OCI-LY1 (cell line): Measurements from ENCODE around the gene RALGAPB.

Experiments used
- H2AFZ ChIP-seq: fragments of 200-600 bp; sonication (generic), shearing (Covaris generic); 2 replicates; pipeline ENCODE4 v1.6.0; 2014; ENCODE audit warnings: antibody characterized with exemption, mild to moderate bottlenecking, low read length
- H3F3A ChIP-seq: fragments of 200-600 bp; sonication (generic), shearing (Covaris generic); 2 replicates; pipeline ENCODE4 v1.6.0; 2014; ENCODE audit warnings: mild to moderate bottlenecking, antibody characterized with exemption, low read length, moderate library complexity; ENCODE audit not compliant: insufficient read depth
- H3K27ac ChIP-seq: fragments of 200-600 bp; sonication (generic); 2 replicates; pipeline ENCODE4 v1.5.1; 2014; ENCODE audit warnings: low read length, mixed run types, mild to moderate bottlenecking, low read depth; ENCODE audit not compliant: poor library complexity, severe bottlenecking
- H3K27me3 ChIP-seq: fragments of 200-600 bp; sonication (generic); 2 replicates; pipeline ENCODE4 v1.6.0; 2014; ENCODE audit warnings: antibody characterized with exemption, mild to moderate bottlenecking, low read length, moderate library complexity; ENCODE audit not compliant: insufficient read depth
- H3K36me3 ChIP-seq: fragments of 200-600 bp; sonication (generic); 2 replicates; pipeline ENCODE4 v1.6.1; 2014; ENCODE audit warnings: mild to moderate bottlenecking, antibody characterized with exemption, low read length, moderate library complexity, mixed read lengths; ENCODE audit not compliant: insufficient read depth
- H3K4me1 ChIP-seq: fragments of 200-600 bp; sonication (generic); 2 replicates; pipeline ENCODE4 v1.5.1; 2014; ENCODE audit warnings: mild to moderate bottlenecking, low read length, moderate library complexity; ENCODE audit not compliant: insufficient read depth, severe bottlenecking
- H3K4me2 ChIP-seq: fragments of 200-600 bp; sonication (generic), shearing (Covaris generic); 2 replicates; pipeline ENCODE4 v1.6.1; 2014; ENCODE audit warnings: low read length
- H3K4me3 ChIP-seq: fragments of 200-600 bp; sonication (generic); 2 replicates; pipeline ENCODE4 v1.5.1; 2014; ENCODE audit warnings: low read length, low read depth, mild to moderate bottlenecking, mixed read lengths; ENCODE audit not compliant: poor library complexity, severe bottlenecking
- H3K79me2 ChIP-seq: fragments of 200-600 bp; shearing (Covaris generic); 2 replicates; pipeline ENCODE4 v1.6.1; 2016; ENCODE audit warnings: mixed run types, low read length, mixed read lengths; ENCODE audit not compliant: insufficient read depth
- H3K9ac ChIP-seq: fragments of 200-600 bp; sonication (generic), shearing (Covaris generic); 2 replicates; pipeline ENCODE4 v1.6.1; 2014; ENCODE audit warnings: mild to moderate bottlenecking, low read length, mixed read lengths
- H3K9me2 ChIP-seq: fragments of 200-600 bp; sonication (generic), shearing (Covaris generic); 2 replicates; pipeline ENCODE4 v1.6.1; 2014; ENCODE audit warnings: low read depth, mild to moderate bottlenecking, low read length, mixed read lengths
- H3K9me3 ChIP-seq: fragments of 200-600 bp; shearing (Covaris generic); 2 replicates; pipeline ENCODE4 v1.6.1; 2014; ENCODE audit warnings: low read length, mixed read lengths
- H4K20me1 ChIP-seq: fragments of 200-600 bp; sonication (generic), shearing (Covaris generic); 2 replicates; pipeline ENCODE4 v1.6.0; 2016; ENCODE audit warnings: mild to moderate bottlenecking, low read length; ENCODE audit not compliant: insufficient read depth
- EZH2 ChIP-seq: fragments of 200-600 bp; sonication (generic), shearing (Covaris generic); IDR thresholded peaks from 2 replicates; pipeline ENCODE4 v1.8.0; 2017; ENCODE audit warnings: borderline replicate concordance, mixed run types, mild to moderate bottlenecking, antibody characterized with exemption, low read length, moderate library complexity, mixed read lengths
- TF ChIP-seq, protein P1 (sequence below): fragments of 200-600 bp; sonication (generic), shearing (Covaris generic); IDR thresholded peaks from 2 replicates; pipeline ENCODE4 v1.5.1; 2017; ENCODE audit warnings: mild to moderate bottlenecking, antibody characterized with exemption, low read length, moderate library complexity, mixed read lengths

RALGAPB gene

DNA sequence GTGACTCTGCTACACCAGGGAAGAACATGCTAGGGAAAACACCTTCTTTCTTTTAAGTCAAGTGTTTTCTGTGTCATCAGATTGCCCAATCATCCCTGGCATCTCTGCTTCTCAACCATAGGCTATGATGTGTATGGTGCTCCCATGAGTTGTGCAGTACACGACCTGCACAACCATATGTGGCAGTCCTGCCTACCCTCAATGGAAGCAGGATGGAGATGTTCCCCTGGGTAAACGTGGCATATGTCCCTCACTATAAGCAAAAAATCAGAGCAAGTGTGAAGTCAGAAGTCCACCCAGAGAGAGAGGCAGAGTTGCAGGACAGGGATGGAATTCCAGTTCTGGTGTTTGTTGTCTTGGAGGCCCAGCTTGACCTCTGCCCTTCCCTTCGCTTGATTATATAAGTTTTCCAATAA lies 27.3 kb upstream of the RALGAPB start:
- Histone ChIP-seq H4K20me1 (no peaks in the 10 kb centered on the region), H3K4me1 (peaks cover 16% of the 10 kb centered on the region), H3K27me3 (no peaks in the 10 kb centered on the region), H3K9me2 (no peaks in the 10 kb centered on the region), H3K9me3 (no peaks in the 10 kb centered on the region), H3K79me2 (peaks cover 5% of the 10 kb centered on the region; the same call in 1 of the 2 replicates), H3K4me3 (no peak overlapping the region), H3K27ac (no peak overlapping the region), H3F3A (no peaks in the 10 kb centered on the region), H3K36me3 (peaks cover 22% of the 10 kb centered on the region; the same call in 1 of the 2 replicates), H3K9ac (no peak overlapping the region), H2AFZ (no peak overlapping the region), H3K4me2 (no peak overlapping the region)
- TF ChIP-seq EZH2 = no peak
- TF ChIP-seq, protein P1, sequence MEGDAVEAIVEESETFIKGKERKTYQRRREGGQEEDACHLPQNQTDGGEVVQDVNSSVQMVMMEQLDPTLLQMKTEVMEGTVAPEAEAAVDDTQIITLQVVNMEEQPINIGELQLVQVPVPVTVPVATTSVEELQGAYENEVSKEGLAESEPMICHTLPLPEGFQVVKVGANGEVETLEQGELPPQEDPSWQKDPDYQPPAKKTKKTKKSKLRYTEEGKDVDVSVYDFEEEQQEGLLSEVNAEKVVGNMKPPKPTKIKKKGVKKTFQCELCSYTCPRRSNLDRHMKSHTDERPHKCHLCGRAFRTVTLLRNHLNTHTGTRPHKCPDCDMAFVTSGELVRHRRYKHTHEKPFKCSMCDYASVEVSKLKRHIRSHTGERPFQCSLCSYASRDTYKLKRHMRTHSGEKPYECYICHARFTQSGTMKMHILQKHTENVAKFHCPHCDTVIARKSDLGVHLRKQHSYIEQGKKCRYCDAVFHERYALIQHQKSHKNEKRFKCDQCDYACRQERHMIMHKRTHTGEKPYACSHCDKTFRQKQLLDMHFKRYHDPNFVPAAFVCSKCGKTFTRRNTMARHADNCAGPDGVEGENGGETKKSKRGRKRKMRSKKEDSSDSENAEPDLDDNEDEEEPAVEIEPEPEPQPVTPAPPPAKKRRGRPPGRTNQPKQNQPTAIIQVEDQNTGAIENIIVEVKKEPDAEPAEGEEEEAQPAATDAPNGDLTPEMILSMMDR = no peak

DNA sequence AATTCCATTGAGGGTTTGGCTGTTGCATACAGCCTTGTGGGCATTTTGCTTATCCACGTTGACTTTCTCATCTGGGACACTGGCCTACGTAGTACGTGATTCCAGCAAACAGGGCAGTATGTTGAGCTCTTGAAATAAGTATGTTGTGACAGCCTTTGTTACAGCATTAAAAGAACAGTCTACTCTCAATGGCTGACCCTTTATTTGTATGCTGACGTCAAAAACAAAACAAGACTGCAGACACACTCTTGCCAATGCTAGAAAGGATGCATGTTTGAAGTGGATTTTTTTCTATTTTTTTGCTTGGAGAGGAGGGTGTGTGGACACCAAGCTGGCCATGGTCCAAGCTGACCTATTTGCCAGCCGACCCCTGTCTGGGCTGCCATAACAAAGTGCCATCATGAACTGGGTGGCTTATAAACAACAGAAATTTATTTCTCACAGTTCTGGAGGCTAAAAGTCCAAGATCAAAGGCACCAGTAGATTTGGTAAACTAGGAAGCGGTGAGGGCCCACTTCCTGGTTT lies 26.7 kb upstream of the RALGAPB start:
- Histone ChIP-seq H3K36me3 (peaks cover 27% of the 10 kb centered on the region), H3K79me2 (peaks cover 5% of the 10 kb centered on the region; the same call in 1 of the 2 replicates), H3F3A (no peaks in the 10 kb centered on the region), H3K4me1 (peaks cover 16% of the 10 kb centered on the region), H2AFZ (peak overlapping the region; percentile 32; the same call in 1 of the 2 replicates), H3K4me3 (peak overlapping the region; percentile 94), H3K27ac (no peak overlapping the region), H3K9me3 (no peaks in the 10 kb centered on the region), H3K9me2 (no peaks in the 10 kb centered on the region), H3K4me2 (no peak overlapping the region), H3K9ac (no peak overlapping the region), H4K20me1 (no peaks in the 10 kb centered on the region), H3K27me3 (no peaks in the 10 kb centered on the region)
- no peak for TF ChIP-seq EZH2
- TF ChIP-seq, protein P1 = no peak

DNA sequence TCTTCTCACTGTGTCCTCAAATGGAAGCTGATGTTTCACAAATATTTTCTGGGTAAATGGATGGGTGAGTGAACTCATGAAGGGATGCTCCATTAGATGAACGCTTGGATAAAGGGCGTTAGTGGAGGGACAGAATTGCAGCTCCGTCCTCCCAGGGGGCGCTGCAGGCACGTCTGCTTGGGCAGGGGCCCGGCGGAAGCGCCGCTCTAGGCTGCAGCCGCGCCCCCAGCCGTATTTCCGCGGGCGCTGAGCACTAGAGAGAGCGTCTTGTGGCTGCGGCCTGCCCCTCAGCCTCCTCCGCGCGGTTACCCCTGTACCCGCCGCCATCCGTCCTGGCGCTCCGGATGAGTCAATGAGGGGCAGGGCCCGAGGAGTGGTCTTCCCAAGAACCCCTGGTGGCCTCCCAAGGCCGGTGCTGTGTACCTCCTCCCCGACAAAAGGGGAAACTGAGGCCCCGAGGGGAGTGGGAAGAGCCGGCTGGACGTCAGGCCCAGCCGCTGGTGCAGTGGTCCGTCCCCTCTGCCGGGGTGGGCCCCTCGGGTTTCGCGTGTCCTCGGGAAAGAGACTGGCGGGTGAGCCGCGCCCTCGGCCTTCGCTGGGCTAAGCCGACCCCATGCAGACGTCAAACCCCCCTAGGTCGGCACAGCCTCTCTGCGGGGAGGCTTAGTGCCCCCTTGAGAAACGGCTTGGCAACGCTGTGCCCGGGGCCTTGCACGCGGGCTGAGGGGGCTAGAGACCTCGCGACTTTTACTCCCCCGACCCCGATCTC lies 26.0 kb upstream of the RALGAPB start:
- Histone ChIP-seq H3K4me1 (peaks cover 16% of the 10 kb centered on the region), H3K27me3 (no peaks in the 10 kb centered on the region), H2AFZ (peak overlapping the region; percentile 32; the same call in 1 of the 2 replicates), H3K9me2 (no peaks in the 10 kb centered on the region), H4K20me1 (no peaks in the 10 kb centered on the region), H3K9ac (peak overlapping the region; percentile 96), H3K4me3 (peak overlapping the region; percentile 94), H3K4me2 (peak overlapping the region; percentile 98), H3F3A (no peaks in the 10 kb centered on the region), H3K9me3 (no peaks in the 10 kb centered on the region), H3K27ac (peak overlapping the region; percentile 61), H3K79me2 (peaks cover 5% of the 10 kb centered on the region; the same call in 1 of the 2 replicates), H3K36me3 (peaks cover 32% of the 10 kb centered on the region)
- TF ChIP-seq, protein P1 = peak; percentile 88
- no peak for TF ChIP-seq EZH2
